Measurements from ENCODE around the gene LGALS3BP. TPM values are rescaled to one million over a fixed set of nuclear protein-coding genes. Genes with fewer than 3 reads are reported as not detected.

LGALS3BP gene
- total RNA-seq, 2 experiments from 2014 or later, result 0.88 to 1.7 TPM

DNA sequence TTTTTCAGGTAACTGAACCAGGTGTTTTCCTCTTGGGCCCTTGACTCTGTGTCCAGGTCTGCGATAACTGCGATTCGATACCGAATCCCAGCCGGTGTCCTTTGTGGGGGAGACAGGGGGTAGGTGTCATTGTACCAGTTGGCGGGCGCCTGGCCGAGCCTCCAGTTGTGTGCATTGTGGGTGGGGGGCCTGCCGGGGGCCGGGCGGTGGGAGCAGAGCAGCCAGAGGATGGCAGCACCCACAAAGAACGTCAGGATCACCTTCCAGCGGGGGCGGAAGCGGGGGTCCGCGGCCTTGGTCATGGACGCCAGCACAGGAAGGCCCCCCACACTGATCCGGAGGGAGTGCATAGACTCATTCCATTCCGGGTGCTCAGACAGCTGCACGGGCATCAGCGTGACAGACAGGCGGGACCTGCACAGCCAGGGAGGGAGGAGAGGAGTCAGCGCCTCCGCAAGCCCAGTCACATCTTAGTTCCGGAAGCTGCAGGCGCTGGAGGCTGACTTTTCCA lies 17.6 kb upstream of the LGALS3BP start:
- Histone ChIP-seq H3K4me2 (ENCODE audit: low read length) (no peak overlapping the region), H3K27ac (ENCODE audit: low read depth, low read length, poor library complexity, severe bottlenecking) (no peak overlapping the region), H3K4me1 (ENCODE audit: insufficient read depth, low read length, poor library complexity, severe bottlenecking) (no peaks in the 10 kb centered on the region), H2AFZ (ENCODE audit: low read length) (no peak overlapping the region), H3K9me3 (ENCODE audit: low read length) (no peaks in the 10 kb centered on the region), H4K20me1 (ENCODE audit: insufficient read depth, low read length) (peaks cover 4% of the 10 kb centered on the region; the same call in 1 of the 2 replicates), H3K36me3 (ENCODE audit: insufficient read depth, low read length) (peaks cover 76% of the 10 kb centered on the region), H3K79me2 (ENCODE audit: insufficient read depth, low read depth, low read length) (no peaks in the 10 kb centered on the region), H3K9me2 (ENCODE audit: insufficient read depth, low read length) (no peaks in the 10 kb centered on the region), H3K4me3 (ENCODE audit: low read depth, low read length, poor library complexity, severe bottlenecking) (no peak overlapping the region)
- intact Hi-C loops (cut with micrococcal nuclease; ENCODE audit: unreplicated experiment), result no loop called here
- TF ChIP-seq EZH2phosphoT487 (IDR thresholded peaks at IDR 0.05; ENCODE audit: borderline replicate concordance, low read depth, low read length), result no peak
- TF ChIP-seq, protein P1, sequence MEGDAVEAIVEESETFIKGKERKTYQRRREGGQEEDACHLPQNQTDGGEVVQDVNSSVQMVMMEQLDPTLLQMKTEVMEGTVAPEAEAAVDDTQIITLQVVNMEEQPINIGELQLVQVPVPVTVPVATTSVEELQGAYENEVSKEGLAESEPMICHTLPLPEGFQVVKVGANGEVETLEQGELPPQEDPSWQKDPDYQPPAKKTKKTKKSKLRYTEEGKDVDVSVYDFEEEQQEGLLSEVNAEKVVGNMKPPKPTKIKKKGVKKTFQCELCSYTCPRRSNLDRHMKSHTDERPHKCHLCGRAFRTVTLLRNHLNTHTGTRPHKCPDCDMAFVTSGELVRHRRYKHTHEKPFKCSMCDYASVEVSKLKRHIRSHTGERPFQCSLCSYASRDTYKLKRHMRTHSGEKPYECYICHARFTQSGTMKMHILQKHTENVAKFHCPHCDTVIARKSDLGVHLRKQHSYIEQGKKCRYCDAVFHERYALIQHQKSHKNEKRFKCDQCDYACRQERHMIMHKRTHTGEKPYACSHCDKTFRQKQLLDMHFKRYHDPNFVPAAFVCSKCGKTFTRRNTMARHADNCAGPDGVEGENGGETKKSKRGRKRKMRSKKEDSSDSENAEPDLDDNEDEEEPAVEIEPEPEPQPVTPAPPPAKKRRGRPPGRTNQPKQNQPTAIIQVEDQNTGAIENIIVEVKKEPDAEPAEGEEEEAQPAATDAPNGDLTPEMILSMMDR (conservative IDR thresholded peaks at IDR 0.05; ENCODE audit: low read length), result no peak
- no peak for DNase-seq (ENCODE audit: low spot score)
- no TSS peak for BruUV-seq (replicated peaks)
- POLR2A ChIA-PET, result interaction anchor here (0.6 kb wide), 1 partner anchor 424 kb away, joined by 3 read pairs; no protein-coding TSS in a partner anchor
- CTCF ChIA-PET (ENCODE audit: unreplicated experiment), result no interaction called here

DNA sequence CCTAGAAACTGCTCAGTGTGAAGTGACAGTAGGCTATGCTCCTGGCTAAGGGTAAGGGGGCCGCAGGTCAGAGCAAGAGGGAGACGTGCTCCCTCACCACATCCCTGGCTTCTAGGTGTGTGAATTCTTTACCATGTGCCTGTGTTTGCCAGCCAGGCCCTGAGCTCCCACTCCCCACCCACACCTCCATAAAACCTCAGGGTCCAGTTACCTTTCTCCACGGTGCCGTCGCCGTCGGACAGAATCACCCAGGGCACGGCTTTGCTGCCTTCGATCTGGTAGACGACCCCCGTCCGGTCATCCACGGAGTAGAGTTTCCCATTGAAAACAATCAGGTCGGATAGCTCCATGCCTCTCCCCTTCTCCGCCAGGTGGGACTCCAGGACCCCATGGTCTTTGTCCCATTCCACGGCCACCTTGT lies 17.1 kb upstream of the LGALS3BP start:
- CTCF ChIA-PET (ENCODE audit: unreplicated experiment), result no interaction called here
- Histone ChIP-seq H3K36me3 (ENCODE audit: insufficient read depth, low read length) (peaks cover 79% of the 10 kb centered on the region), H4K20me1 (ENCODE audit: insufficient read depth, low read length) (peaks cover 4% of the 10 kb centered on the region; the same call in 1 of the 2 replicates), H3K79me2 (ENCODE audit: insufficient read depth, low read depth, low read length) (no peaks in the 10 kb centered on the region), H3K4me2 (ENCODE audit: low read length) (no peak overlapping the region), H3K4me1 (ENCODE audit: insufficient read depth, low read length, poor library complexity, severe bottlenecking) (no peaks in the 10 kb centered on the region), H3K27ac (ENCODE audit: low read depth, low read length, poor library complexity, severe bottlenecking) (no peak overlapping the region), H3K9me3 (ENCODE audit: low read length) (no peaks in the 10 kb centered on the region), H3K4me3 (ENCODE audit: low read depth, low read length, poor library complexity, severe bottlenecking) (no peak overlapping the region), H2AFZ (ENCODE audit: low read length) (no peak overlapping the region), H3K9me2 (ENCODE audit: insufficient read depth, low read length) (no peaks in the 10 kb centered on the region)
- POLR2A ChIA-PET, result no interaction called here
- no TSS peak for BruUV-seq (replicated peaks)
- no peak for DNase-seq (ENCODE audit: low spot score)
- TF ChIP-seq, protein P1 (conservative IDR thresholded peaks at IDR 0.05; ENCODE audit: low read length), result no peak
- no peak for TF ChIP-seq EZH2phosphoT487 (IDR thresholded peaks at IDR 0.05; ENCODE audit: borderline replicate concordance, low read depth, low read length)
- intact Hi-C loops (cut with micrococcal nuclease; ENCODE audit: unreplicated experiment), result no loop called here

DNA sequence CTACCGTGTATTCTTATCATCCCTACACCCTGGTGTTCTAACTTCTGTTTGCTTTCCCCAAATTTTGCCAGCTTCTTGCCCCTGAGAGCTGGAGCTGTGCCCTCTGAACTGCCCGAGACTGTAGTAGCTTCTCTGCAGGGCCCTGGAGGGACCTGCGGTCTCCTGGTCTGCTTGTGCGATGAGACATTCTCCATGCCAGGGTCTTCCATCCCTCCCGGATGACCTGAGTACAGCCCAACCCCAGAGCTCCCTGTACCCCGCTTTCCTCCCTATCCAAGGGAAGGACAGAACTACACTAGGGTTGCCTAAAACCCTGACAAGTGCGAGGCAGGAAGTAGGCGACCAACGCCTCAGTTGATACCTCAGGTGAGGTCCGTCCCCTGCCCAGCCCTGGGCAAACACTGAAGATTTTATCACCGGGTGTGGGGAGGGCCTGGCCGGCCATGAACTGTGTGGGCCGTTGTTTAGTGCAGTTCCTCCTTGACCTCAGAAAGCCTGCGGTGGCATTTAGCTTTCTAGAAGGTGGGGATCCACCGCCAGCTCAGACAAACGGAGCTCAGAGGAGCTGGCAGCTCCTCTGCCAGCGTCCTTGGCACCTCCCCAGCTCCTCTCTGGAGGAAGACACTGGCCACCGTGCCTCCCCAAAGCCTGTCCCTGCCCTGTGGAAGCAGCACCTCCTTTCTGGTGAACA lies 16.2 kb upstream of the LGALS3BP start:
- Histone ChIP-seq H4K20me1 (ENCODE audit: insufficient read depth, low read length) (peaks cover 4% of the 10 kb centered on the region; the same call in 1 of the 2 replicates), H2AFZ (ENCODE audit: low read length) (no peak overlapping the region), H3K4me1 (ENCODE audit: insufficient read depth, low read length, poor library complexity, severe bottlenecking) (no peaks in the 10 kb centered on the region), H3K4me2 (ENCODE audit: low read length) (no peak overlapping the region), H3K9me3 (ENCODE audit: low read length) (no peaks in the 10 kb centered on the region), H3K79me2 (ENCODE audit: insufficient read depth, low read depth, low read length) (no peaks in the 10 kb centered on the region), H3K36me3 (ENCODE audit: insufficient read depth, low read length) (peaks cover 88% of the 10 kb centered on the region), H3K9me2 (ENCODE audit: insufficient read depth, low read length) (no peaks in the 10 kb centered on the region), H3K4me3 (ENCODE audit: low read depth, low read length, poor library complexity, severe bottlenecking) (no peak overlapping the region), H3K27ac (ENCODE audit: low read depth, low read length, poor library complexity, severe bottlenecking) (no peak overlapping the region)
- TF ChIP-seq, protein P1 (conservative IDR thresholded peaks at IDR 0.05; ENCODE audit: low read length), result no peak
- TF ChIP-seq EZH2phosphoT487 (IDR thresholded peaks at IDR 0.05; ENCODE audit: borderline replicate concordance, low read depth, low read length), result no peak
- CTCF ChIA-PET (ENCODE audit: unreplicated experiment), result interaction anchor here (1.2 kb wide), 1 partner anchor 10 kb away, joined by 4 read pairs; no protein-coding TSS in a partner anchor
- intact Hi-C loops (cut with micrococcal nuclease; ENCODE audit: unreplicated experiment), result no loop called here
- POLR2A ChIA-PET, result interaction anchor here (0.9 kb wide), 1 partner anchor 132 kb away, joined by 3 read pairs; no protein-coding TSS in a partner anchor
- DNase-seq (ENCODE audit: low spot score), result no peak
- BruUV-seq (replicated peaks), result no TSS peak

All from OCI-LY7 (cell line).